ENCODE results near the gene SLC13A2.
"Not testable (repeated sequence)": the region's sequence is repeated elsewhere in the genome, so short reads cannot be mapped to it uniquely, and the experiment has no call there.

SLC13A2 gene

GRCh38 chr17:28473542-28473941, at the start of gene SLC13A2:
Gene SLC13A2 (plus strand): TSS chr17:28473644. CDS start chr17:28473713, 69 bp downstream.
- no peak for DNase-seq (ENCODE audit: low spot score)

DNA sequence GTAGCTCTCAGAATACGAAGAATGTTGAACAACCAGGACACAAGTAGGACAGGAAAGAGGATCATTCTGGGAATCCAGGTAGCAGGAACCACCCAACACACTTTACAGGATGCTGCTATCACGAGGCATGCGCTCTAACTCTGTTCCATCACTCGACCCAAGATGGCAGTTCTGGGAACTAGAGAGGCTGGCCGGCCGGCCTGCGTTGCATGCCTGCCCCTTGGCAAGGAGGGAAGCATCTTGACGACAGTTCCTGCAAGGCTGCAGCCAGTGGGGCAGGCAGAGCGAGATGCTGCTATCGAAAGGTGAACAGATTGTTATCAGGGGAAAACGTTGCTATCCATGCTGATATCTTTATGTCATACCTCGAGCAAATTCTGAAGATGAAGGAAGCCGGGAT, 48.2 kb upstream of the SLC13A2 start:
- no peak for DNase-seq (ENCODE audit: low spot score)

DNA sequence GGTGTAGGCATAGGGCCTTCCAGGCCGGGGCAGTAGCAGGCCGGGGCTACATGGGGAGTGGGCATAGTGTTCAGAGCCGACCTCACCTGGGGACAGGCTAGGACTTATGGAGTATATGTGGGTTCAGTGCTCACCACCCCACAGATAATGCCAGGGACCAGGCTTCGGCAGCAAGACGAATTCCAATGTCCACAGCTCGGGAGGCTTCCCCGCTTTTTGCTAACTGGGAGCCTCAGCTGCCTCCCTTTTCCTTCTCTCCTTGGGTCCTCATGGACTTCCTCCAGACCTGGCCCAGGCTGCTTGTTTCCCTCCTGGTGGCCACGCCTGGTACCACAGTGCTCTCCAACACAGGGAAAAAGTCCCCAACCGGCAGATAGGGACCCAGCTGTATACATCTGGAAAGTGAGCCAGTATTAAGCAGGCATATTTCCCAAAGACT, 47.3 kb upstream of the SLC13A2 start:
- DNase-seq (ENCODE audit: low spot score): no peak

- DNase-seq (ENCODE audit: low spot score): no peak
These were observed 46.1 kb upstream of the SLC13A2 start for GRCh38 chr17:28427371-28427770.

GRCh38 chr17:28427982-28428381, 45.5 kb upstream of the SLC13A2 start:
- not testable (repeated sequence) for DNase-seq (ENCODE audit: low spot score)

- DNase-seq (ENCODE audit: low spot score): no peak
These were observed 39.7 kb upstream of the SLC13A2 start for GRCh38 chr17:28433721-28434120.

GRCh38 chr17:28434326-28434725, 39.1 kb upstream of the SLC13A2 start:
- DNase-seq (ENCODE audit: low spot score): not testable (repeated sequence)

GRCh38 chr17:28443901-28444638, 29.4 kb upstream of the SLC13A2 start:
- DNase-seq (ENCODE audit: low spot score): no peak

GRCh38 chr17:28446716-28447395, 26.6 kb upstream of the SLC13A2 start:
- no peak for DNase-seq (ENCODE audit: low spot score)

DNA sequence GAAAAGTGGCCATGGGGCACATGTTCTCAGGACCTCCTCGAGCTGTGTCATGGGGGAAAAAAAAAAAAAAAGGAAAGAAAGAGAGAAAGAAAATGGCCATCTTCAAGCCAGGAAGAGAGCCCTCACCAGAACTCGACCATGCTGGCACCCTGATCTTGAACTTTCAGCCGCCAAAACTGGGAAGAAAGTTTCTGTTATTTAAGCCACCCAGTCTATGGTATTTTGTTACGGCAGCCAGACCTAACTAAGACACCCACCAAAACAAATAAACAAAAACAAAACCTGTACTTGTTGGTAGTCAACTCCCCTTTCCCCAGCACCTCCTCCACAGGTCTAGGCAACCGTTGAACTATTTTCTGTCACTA, 26.1 kb upstream of the SLC13A2 start:
- no peak for DNase-seq (ENCODE audit: low spot score)

DNA sequence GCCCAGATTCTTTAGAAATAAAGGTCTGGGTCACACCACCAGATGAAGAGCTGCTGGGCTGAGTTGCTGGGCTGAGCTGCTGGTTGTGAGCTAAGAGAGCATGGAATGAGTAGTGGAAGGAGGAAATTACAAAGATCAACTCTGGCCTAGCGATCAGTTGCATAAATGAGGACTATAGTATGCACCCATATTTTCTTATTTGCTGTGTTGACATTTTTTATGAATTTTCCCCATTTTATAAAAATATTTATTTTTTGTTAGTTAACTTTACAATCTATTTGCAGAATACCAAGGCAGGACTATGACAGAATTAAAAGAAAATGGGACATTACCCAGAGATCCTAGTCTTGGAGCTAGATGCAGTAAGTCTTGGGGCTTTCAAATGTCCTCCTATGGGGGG, 23.6 kb upstream of the SLC13A2 start:
- DNase-seq (ENCODE audit: low spot score): no peak

DNA sequence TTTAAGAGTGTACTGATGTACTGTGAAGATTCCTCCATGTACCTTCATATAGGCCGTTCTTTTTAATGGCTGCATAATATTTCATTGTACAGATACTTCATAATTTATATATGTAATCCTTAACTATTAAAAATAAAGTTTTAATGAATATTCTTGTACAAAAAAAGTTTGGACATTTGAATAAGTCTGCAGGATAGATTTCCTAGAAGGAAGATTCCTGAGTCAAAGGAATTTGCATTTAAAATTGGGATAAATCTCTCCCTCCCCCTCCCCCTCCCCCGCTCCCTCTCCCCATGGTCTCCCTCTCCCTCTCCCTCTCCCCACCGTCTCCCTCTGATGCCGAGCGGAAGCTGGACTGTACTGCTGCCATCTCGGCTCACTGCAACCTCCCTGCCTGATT, 15.6 kb upstream of the SLC13A2 start:
- DNase-seq (ENCODE audit: low spot score): no peak

DNA sequence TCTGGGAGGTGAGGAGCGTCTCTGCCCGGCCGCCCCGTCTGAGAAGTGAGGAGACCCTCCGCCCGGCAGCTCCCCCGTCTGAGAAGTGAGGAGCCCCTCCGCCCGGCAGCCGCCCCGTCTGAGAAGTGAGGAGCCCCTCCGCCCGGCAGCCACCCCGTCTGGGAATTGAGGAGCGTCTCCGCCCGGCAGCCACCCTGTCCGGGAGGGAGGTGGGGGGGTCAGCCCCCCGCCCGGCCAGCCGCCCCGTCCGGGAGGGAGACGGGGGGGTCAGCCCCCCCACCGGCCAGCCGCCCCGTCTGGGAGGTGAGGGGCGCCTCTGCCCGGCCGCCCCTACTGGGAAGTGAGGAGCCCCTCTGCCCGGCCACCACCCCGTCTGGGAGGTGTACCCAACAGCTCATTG, 14.6 kb upstream of the SLC13A2 start:
- not testable (repeated sequence) for DNase-seq (ENCODE audit: low spot score)

- DNase-seq (ENCODE audit: low spot score): no peak
These were observed 12.5 kb upstream of the SLC13A2 start for GRCh38 chr17:28460901-28461300.

GRCh38 chr17:28466001-28466400, 7.4 kb upstream of the SLC13A2 start:
- no peak for DNase-seq (ENCODE audit: low spot score)

DNA sequence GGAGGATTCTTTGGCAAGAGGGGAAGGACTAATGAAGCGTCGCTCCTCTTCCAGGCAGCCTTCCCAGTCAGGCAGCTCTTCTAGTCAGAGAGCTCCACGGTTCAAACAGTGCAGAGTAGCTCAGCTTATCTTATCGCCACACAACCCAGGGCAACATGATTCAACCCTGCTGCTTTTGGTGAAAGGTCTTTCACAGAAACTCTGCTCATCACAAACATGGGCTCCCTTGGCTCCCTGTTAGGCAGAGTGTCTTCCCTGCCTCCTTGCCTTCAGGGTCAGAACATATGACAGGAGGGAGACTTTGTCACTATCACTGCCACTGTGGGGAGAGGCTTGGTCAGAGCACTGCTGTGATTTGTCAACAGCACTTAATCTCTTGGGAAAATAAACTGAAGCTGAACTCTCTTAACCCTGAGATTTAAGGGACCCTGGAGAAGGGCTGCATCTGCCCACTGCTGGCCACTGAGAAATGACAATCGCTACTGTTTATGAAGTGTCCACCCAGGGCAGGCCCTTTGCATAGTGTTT, 6.9 kb upstream of the SLC13A2 start:
- no peak for DNase-seq (ENCODE audit: low spot score)

GRCh38 chr17:28467456-28468025, 5.9 kb upstream of the SLC13A2 start:
- DNase-seq (ENCODE audit: low spot score): no peak

DNA sequence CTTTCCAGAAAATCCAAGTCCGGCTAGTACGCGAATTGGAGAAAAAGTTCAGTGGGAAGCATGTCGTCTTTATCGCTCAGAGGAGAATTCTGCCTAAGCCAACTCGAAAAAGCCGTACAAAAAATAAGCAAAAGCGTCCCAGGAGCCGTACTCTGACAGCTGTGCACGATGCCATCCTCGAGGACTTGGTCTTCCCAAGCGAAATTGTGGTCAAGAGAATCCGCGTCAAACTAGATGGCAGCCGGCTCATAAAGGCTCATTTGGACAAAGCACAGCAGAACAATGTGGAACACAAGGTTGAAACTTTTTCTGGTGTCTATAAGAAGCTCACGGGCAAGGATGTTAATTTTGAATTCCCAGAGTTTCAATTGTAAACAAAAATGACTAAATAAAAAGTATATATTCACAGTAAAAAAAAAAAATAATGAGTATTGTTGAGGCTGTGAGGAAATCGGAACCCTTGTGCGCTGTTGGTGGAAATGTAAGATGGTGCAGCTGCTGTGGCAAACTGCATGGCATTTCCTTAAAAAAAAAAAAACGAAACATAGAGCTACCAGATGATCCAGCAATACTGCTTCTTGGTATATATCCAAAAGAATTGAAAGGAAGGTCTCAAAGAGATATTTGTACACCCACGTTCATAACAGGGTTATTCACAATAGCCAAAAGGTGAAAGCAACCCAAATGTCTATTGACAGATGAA, 5.3 kb upstream of the SLC13A2 start:
- DNase-seq (ENCODE audit: low spot score): not testable (repeated sequence)

DNA sequence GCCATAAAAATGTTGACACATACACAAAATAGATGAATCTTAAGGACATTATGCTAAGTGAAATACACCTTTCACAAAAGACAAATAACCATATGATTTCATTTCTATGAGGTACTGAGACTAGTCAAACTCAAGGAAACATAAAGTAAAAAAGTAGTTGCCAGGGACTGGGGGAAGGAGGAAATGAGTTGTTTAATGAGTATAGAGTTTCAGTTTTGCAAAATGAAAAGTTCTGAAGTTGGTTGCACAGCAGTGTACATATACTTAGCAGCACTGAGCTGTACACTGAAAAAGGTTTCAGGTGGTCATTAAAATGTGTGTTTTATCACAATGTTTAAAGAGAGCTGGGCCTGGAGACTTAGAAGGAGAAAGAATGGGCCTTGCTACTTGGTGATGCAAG, 4.7 kb upstream of the SLC13A2 start:
- no peak for DNase-seq (ENCODE audit: low spot score)

DNA sequence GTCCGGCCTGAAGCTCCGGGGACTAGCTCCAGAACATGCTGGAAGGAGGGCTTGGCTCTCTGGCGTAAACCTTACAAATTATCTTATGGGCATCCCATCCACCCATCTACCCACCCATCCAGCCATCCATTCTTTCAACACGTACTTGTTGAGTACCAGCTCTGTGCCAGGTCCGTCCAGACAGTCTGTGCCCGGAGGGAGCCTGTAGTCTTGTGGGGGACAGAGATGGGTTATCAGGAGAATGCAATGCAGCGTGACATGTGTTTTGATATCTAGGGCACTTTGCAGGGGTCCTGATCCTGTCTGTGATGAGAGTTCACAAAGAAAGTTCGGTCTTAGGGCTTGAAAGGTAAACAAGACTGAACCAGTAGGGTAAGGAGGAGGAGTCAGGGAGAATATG, 4.1 kb upstream of the SLC13A2 start:
- DNase-seq (ENCODE audit: low spot score): no peak

DNA sequence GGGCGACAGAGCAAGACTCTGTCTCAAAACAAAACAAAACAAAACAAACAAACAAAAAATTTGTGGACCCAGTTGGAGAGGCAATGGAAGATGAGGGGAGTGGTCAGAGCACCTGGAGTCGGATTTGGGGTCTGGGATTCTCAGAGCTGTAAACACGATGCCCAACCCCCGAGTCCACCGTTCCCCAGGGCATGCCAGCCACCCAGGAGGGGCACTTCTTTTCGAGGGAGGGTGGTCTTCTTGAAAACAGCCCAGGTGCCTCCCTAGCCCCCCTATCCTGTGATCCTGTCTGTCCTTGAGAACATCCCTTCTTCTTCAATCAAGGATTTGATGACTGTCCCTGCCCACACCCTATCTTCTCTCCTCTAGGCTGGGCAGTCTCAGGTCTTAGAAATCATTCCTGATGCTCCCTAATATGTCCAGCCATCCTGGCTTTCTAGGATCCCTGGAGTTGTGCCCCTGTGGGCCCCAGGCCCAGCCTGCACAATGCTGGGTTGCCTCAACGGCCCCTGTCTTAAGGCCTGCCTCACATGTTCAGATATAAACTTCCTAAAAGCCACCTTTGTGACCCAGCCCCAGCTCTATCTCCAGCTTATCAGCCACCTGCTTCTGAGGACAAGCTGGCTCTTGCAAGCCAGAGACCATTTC, 3.1 kb upstream of the SLC13A2 start:
- no peak for DNase-seq (ENCODE audit: low spot score)

GRCh38 chr17:28470914-28471366, 2.5 kb upstream of the SLC13A2 start:
- DNase-seq (ENCODE audit: low spot score): no peak

Data from hematopoietic multipotent progenitor cell treated with erythropoietin and hydrocortisone succinate and interleukin-3 and kit ligand, for 17 days (in vitro differentiated cells).